GM15510 (cell line): ENCODE measurements around the gene TAF9.

Experiments used
- POLR2A ChIP-seq: IDR thresholded peaks from 3 replicates; pipeline ENCODE4 v1.6.1; 2011; ENCODE audit warnings: borderline replicate concordance; ENCODE audit not compliant: insufficient read length; ENCODE audit errors: extremely low read depth

The TAF9 gene

DNA sequence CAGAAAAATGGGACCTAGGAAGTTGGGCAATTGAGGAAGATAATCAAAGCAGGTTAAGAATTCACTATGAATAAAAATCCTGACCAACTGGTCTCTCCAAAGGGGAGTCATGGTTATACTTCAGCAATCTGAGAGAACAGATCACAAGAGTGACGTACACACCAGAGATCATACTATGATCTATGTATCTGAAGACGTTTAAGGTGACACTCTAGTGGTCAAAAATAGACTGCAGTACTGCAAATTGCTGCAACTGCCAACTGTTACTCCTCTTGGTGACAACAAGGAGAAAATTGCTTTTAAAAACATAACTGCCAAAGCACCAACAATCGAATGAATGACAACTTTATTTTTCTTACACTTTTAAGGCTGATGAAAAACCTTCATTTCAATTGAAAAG is 4.9 kb downstream of the TAF9 start:
- TF ChIP-seq POLR2A = no peak

DNA sequence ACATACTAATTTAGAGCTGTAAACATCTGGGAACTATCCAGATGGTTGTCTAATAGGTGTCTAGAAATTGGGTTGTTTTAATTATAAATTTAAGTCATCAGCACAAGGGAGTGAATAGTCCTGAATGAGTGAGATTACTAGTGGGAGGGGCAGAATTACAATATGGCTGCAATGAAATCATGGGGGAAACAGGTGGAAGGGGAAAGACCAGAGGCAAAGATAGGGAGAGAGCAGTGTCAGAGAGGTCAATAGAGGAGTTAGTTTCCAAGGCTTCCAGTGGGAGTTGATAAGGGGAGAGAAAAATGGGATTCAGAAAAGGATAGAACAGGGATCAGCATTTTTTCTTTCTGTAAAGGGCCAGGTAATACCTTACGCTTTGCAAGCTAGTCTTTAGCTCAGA is 8.9 kb downstream of the TAF9 start:
- no peak for TF ChIP-seq POLR2A

DNA sequence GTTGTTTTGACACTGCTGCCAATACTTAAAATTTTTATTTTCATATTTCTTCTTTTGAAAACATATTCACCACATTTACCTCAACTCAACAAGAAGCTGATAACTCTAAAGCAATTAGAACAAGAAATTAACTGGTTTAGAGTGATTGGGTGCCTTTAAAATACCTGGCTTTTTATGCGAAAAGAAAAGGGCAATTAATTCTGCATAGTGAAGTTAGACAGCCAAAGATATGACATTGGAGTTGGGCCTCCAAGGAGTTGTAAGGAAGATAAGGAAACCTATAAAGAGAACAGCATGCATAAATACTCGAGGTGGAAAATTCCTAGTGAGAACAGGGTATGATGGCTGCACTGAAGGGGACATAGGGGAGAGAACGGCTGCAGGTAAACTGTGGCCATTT is 9.6 kb downstream of the TAF9 start:
- TF ChIP-seq POLR2A = no peak

DNA sequence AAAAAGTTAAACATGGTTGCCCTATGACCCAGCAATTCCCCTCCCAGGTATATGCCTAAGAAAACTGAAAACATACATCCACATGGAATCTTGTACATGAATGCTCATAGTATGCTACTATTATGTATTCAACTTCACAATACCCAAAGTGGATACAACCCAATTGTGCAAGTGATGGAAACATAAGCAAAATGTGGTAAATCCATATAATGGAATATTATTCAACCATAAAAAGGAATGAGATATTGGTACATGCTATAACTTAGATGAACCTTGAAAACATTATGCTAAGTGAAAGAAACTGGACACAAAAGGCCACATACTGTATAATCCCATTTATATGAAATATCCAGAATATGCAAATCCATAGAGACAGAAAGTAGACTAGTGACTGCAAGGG is 18.7 kb downstream of the TAF9 start:
- TF ChIP-seq POLR2A = no peak

DNA sequence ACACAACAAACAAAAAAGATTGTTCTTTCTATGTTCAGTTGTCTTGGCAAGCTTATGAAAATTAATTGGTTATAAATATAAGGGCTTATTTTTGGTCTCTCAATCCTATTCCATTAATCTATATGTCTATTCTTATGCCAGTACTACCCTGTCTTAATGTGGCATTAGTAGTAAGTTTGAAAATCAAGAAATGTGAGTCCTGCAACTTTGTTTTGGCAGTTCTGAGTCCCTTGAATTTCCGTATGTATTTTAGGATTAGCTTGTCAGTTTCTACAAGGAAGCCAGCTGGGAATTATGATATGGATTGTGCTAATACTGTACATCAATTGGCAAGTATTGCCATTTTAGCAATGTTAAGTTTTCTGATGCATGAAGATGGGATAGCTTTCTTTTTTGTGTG is 26.2 kb downstream of the TAF9 start:
- TF ChIP-seq POLR2A = no peak

DNA sequence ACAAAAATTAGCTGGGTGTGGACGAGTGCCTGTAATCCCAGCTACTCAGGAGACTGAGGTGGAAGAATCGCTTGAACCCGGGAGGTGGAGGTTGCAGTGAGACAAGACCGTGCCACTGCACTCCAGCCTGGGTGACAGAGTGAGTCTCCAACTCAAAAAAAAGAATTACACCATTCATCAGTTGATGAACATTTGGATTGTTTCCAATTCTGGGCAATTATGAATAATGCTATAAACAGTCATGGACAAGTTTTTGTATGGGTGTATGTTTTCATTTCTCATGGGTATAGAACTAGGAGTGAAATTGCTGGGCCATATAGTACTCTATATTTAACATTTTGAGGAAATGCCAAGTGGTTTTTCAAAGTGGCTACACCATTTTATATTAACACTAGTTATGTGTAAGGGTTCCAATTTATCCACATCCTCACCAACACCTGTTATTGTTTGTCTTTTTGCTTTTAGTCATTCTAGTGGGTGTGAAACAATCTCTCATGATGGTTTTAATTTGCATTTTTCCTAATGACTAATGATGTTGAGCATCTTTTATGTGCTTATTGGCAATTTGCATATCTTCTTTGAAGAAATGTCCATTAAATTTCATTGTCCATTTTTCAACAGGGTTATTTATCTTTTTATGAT is 27.7 kb downstream of the TAF9 start:
- no peak for TF ChIP-seq POLR2A

DNA sequence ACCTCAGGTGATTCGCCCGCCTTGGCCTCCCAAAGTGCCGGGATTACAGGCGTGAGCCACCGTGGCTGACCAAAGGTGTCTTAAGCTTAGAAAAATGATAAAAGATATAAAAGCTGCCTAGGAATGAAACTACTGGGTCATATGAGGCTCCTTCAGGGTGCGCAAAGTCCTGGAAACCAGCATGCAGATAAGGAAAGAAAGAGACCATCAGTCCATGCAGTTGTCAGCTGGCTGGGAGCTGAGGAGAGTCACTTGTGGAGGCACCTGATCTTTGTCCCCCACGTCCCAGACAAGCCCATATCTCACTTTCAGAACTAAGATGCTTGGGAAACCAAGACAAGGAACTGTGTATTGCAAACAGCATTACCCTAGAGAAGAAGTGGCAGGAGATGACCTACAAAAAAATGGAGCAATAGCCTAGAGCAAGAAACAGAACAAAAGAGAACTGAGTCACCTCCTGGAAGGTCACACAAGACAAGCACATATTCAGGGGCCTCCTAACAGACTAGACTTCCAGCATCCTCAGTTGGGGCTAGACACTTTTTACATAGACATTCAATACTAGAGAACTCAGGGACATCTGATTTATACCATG is 33.9 kb downstream of the TAF9 start:
- no peak for TF ChIP-seq POLR2A

DNA sequence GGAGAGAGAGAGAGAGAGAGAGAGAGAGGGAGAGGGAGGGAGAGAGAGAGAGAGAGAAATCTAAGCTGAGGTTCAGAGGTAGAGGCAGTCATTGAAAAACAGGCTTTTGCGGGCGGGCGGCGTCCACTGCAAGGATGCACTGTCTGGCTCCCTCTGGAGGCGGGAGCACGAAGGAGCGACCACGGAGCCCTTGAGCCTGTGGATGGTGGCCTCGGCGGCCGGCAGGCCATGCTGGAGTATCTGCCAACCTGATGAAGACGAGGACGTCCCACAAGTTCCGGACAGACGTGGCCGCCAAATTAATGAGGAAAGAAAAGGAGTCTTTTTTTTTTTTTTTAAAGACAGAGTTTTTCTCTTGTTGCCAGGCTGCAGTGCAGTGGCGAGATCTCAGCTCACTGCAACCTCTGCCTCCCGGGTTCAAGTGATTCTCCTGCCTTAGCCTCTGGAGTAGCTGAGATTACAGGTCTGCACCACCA is 34.5 kb downstream of the TAF9 start:
- TF ChIP-seq POLR2A = no peak

DNA sequence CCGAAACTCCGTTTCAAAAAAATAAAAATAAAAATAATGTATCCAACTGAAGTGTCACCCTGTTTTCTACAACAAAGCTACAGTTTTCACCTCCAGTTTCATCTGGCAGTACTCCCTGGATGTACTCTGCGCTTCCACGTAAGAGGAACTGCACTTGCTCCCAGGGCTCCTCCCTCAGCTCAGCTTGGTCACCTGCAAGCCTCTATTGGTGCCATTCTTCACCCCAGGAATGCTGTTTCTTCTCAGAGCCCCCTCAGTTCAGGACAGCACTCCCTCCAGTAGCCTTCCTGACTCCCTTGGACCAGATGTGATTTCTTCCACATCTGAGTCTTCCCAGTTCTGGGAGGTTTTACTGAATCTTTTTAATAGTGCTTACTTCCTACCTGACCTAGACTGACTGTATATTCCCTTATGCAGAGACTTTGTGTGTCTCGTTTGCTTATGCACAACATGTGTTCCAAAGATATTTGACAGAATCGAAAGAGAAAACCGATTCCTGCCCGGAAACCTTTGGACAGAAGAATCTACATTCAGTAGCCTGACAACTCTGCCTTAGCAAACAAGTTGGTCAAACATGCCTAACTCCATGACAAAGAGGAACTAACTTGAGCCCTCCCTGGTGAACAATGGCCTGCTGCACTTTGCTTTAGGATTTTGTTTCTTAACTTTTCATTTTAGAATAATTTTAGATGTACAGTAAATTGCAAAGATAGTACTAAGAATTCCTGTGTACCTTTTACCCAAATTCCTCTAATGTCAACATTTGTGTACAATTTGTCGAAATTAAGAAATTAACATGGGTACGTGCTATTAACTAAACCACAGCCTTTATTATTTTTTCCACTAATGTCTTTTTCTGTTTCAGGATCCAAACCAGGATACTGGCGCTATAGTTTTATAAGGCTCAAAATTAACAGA is 37.5 kb downstream of the TAF9 start:
- TF ChIP-seq POLR2A = no peak

DNA sequence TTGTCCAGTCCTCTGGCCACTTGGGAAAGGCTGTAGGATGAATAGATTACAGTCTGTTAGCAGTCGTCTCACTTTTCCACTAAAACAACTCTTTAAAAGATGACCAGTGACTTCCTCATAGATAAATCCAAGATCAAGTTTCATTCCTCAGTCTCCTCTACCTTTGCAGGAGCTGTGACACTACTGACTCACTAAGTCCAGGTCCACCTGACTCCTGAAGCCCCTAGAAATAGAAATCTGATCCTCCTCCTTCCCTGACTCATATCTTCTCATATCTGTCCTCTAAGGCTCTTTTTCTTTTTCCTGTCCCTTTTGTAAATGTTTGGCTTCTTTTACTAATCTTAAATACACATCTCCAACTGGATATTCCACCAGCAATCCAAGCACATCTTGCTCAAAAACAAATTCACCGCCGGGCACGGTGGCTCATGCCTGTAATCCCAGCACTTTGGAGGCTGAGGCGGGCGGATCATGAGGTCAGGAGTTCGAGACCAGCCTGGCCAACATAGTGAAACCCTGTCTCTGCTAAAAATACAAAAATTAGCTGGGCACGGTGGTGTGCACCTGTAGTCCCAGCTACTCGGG is 39.3 kb downstream of the TAF9 start:
- no peak for TF ChIP-seq POLR2A

DNA sequence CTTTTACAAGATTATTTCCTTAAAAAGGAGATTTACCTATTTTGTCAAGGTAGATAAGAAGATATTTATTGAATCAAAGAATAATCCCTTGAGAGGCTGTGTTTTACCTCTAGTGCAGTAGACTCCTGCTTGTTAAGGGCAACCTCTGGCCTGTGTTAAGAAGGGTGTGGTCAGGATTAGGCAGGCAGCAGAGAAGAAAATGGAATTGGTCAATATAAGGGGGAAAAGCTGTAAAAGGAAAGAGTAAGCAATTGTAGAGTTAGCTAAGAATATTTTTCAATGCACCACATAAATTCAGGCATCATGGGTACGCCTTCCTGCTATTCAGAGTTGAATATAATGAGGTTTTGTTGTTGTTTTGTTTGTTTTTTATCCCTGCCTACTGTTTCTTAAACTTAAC is 43.0 kb downstream of the TAF9 start:
- no peak for TF ChIP-seq POLR2A

DNA sequence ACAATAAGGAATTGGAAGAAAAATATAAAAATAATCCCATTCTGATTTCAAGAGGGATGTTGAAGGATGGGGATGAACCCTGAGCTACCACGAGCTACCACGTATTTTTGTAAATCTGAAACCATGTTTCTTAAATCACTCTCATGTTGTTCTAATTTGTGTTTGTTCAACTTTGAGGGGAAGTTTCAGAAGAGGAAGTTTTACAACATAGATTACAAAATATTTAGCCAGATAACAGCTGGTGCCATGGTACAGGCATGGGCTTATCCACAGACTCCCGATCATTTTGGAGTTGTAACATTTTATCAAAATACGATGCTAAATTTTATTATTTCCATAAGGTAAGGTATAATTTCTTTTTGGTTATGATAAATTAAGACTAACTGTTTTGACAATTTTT is 51.9 kb downstream of the TAF9 start:
- TF ChIP-seq POLR2A = no peak

DNA sequence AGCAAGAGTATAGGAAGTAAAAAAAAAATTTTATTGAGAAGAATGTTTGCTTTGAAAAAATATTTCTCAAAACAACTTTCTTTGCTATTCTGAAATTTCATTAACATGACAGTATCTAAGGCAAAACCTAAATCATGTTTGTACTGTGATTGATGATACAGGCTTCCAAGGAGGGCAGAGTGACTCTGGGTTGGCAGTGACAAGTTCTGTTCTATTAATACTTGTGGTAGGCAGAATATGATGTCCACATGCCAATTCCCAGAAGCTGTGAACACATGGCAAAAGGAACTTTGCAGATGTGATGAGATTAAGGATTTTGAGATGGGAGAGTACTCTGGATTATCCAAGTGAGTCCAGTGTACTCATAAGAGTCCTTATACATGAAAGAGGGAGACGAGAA is 53.3 kb downstream of the TAF9 start:
- no peak for TF ChIP-seq POLR2A
